Pancreas (tissue), 10 donors: Measurements from ENCODE around the gene C11orf91. TPM values are rescaled to one million over a fixed set of nuclear protein-coding genes. Genes with fewer than 3 reads are reported as not detected.

Experiments
- ATAC-seq, 4 donors: fragments of 200-7000 bp; cut with Tn5 transposase; one replicate each; pipeline versions ENCODE4 v1.8.0 to v1.9.1; 2020; ENCODE audit warnings: mild to moderate bottlenecking in 4 of 4, moderate library complexity in 4 of 4
- DNase-seq, 6 donors: peaks; one replicate each; pipeline ENCODE4 v3.0.0-alpha.2; 2020
- FAIRE-seq: peaks from 2 replicates; lab custom pipeline; 2012; peaks lifted over from hg19 to GRCh38; lab: Jason Lieb, UNC
- H3K27ac ChIP-seq, 4 donors: fragments of 200-600 bp; sonication (generic); 1 replicate in 3 of 4; 2 replicates in 1 of 4; pipeline versions ENCODE4 v1.5.0 to v1.8.0; 2020
- H3K27me3 ChIP-seq, 4 donors: fragments of 200-600 bp; one replicate each; pipeline ENCODE4 v1.8.0; 2021
- H3K36me3 ChIP-seq, 3 donors: fragments of 200-600 bp; sonication (generic) in 1 of 3; one replicate each; pipeline versions ENCODE4 v1.5.0 to v1.8.0; 2020 to 2021
- H3K4me1 ChIP-seq, 3 donors: fragments of 200-600 bp; one replicate each; pipeline ENCODE4 v1.8.0; 2021
- H3K4me3 ChIP-seq, 4 donors: fragments of 200-600 bp; sonication (generic) in 2 of 4; one replicate each; pipeline versions ENCODE4 v1.5.0 to v1.8.0; 2020 to 2021
- H3K9me3 ChIP-seq, 4 donors: fragments of 200-600 bp; one replicate each; pipeline ENCODE4 v1.8.0; 2021
- CTCF ChIP-seq, 4 donors: fragments of 200-600 bp; sonication (generic) in 3 of 4; IDR thresholded peaks; one replicate each; pipeline versions ENCODE4 v1.5.0 to v1.8.0; 2021; ENCODE audit warnings: antibody characterized with exemption in 4 of 4
- WGBS, 2 donors: extraction: QIAGEN DNeasy Blood & Tissue Kit; methylation state at CpG; one replicate each; pipeline ENCODE4 v1.1.7; 2013; 5-methylcytosine and 5-hydroxymethylcytosine counted together
- intact Hi-C, 3 donors: fragments of 100-400 bp; cut with DNase I; formaldehyde crosslinking; loops; one replicate each; pipeline versions ENCODE4 v1.11.1 to v1.14.2; 2022
- polyA plus RNA-seq, 2 donors: library from polyadenylated mRNA; stranded (reverse); fragments of 200-250 nt; gene quantifications; one replicate each; pipeline ENCODE4 v1.2.3, GENCODE V29; 2013
- total RNA-seq, 6 donors: library from RNA; stranded (reverse); fragmentation: NEBNext Ultra II Directional in 4 of 6; extraction: Animal tissue kit (Norgen Biotek cat#: 25700) in 4 of 6; gene quantifications; one replicate each; pipeline versions ENCODE4 v1.2.1 to v1.2.4, GENCODE V29; 2021 to 2023
- donor health status: healthy with polysubstance abuse.
- donor health status: DM: no; HTN: no; CAD: no; lungs with moderate emphysema.
- donor health status: DM: no; HTN: no; CAD: no.
- donor health status: control.
- donor health status: control.
- donor health status: Bipolar disorder and iron deficiency.
- donor health status: DM: yes; HTN: yes; CAD: no.
- donor health status: DM: no; HTN: no; CAD: no.
- donor health status: DM: no; HTN: no; CAD: no.
- donor health status: DM: yes; HTN: yes; CAD: no.

The C11orf91 gene
- total and polyA plus RNA-seq, 8 donors = 0.26 to 0.31 (median 0.28) TPM; not detected in 5

DNA sequence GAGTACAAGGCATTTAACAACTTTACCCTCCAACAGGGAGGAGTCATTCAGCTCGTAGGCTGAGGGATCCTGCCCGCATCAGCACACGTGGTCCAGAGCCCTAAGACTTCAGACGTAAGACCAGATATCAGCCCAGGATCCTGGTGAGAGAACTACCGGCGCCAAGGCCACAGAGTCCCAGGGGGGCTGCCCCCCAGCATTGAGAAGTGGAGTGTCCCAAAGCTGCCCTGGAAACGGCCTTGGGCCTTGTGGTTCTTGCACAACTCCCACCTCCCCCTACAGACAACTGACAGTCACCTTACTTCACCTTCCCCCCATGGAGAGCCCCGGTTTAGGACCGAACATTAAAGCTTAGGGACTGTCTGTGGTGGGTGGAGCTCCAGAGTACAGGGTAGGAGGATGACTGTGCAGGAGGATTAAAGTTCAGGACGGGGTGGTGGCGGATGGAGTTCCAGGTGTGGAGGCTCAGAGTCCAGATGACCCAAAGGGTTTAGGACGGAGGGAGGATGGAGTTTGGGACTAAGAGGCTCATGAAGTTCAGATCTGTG lies 1.0 kb downstream of the C11orf91 start:
- FAIRE-seq (no peak), ATAC-seq (no peak), DNase-seq (peak in 1 of 6 donors; percentile 50)
- 65% methylated on average over 12 of the region's 12 CpGs for WGBS, 2 donors
- Histone ChIP-seq H3K9me3 (no peaks in the 10 kb centered on the region), H3K27ac (peak overlapping the region in 3 of 4 donors; percentile 10 to 81 (median 71)), H3K27me3 (no peaks in the 10 kb centered on the region), H3K4me1 (peaks cover 32 to 65% (median 34%) of the 10 kb centered on the region in 3 donors), H3K4me3 (no peak overlapping the region), H3K36me3 (no peaks in the 10 kb centered on the region)
- TF ChIP-seq CTCF (IDR thresholded peaks at IDR 0.05) = no peak
- intact Hi-C loops = no loop called here

DNA sequence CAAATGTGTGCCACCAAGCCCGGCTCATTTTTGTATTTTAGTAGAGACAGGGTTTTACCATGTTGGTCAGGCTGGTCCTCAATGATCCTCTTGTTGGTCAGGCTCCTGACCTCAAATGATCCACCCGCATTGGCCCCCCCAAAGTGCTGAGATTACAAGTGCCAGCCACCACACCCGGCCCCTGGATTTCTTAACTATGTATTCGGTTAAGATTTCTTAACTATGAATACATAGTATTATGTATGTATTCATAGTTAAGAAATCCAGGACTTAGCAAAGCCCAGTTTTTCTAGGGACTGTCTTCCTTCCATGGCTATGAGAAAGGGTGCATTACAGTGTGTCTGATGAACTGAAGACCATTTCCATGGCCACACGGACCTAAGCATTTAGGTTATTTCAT lies 1.7 kb downstream of the C11orf91 start:
- ATAC-seq = no peak
- FAIRE-seq = no peak
- intact Hi-C loops = no loop called here
- H3K4me3 ChIP-seq = no peak overlapping the region
- DNase-seq = peak in 1 of 6 donors; percentile 18
- H3K36me3 ChIP-seq = no peaks in the 10 kb centered on the region
- H3K4me1 ChIP-seq = peaks cover 39 to 71% (median 40%) of the 10 kb centered on the region in 3 donors
- no peak for TF ChIP-seq CTCF (IDR thresholded peaks at IDR 0.05)
- H3K9me3 ChIP-seq = no peaks in the 10 kb centered on the region
- H3K27me3 ChIP-seq = no peaks in the 10 kb centered on the region
- peak overlapping the region in 3 of 4 donors; percentile 10 to 81 (median 71) for H3K27ac ChIP-seq
- 89 to 95% methylated on average over 5 of the region's 5 CpGs for WGBS, 2 donors

- no peak for ATAC-seq
- H3K27ac ChIP-seq = peak overlapping the region in 2 of 4 donors; percentile 91 to 95
- intact Hi-C loops = no loop called here
- TF ChIP-seq CTCF (IDR thresholded peaks at IDR 0.05) = no peak
- H3K36me3 ChIP-seq = no peaks in the 10 kb centered on the region
- no peaks in the 10 kb centered on the region for H3K9me3 ChIP-seq
- no peak for DNase-seq
- peaks cover 41 to 74% (median 46%) of the 10 kb centered on the region in 3 donors for H3K4me1 ChIP-seq
- H3K4me3 ChIP-seq = no peak overlapping the region
- H3K27me3 ChIP-seq = no peaks in the 10 kb centered on the region
- FAIRE-seq = no peak
- 59 to 66% methylated on average over 3 of the region's 3 CpGs for WGBS, 2 donors
Measured at GRCh38 chr11:33697997-33698396, 2.6 kb downstream of the C11orf91 start.

GRCh38 chr11:33696931-33697638 lies 3.5 kb downstream of the C11orf91 start:
- Histone ChIP-seq H3K4me1 (peaks cover 34 to 74% (median 48%) of the 10 kb centered on the region in 3 donors), H3K4me3 (peak overlapping the region in 1 of 4 donors; percentile 23), H3K27ac (peak overlapping the region; percentile 62 to 95 (median 88)), H3K27me3 (no peaks in the 10 kb centered on the region), H3K36me3 (no peaks in the 10 kb centered on the region), H3K9me3 (no peaks in the 10 kb centered on the region)
- WGBS, 2 donors = 66% methylated on average over 6 of the region's 6 CpGs
- FAIRE-seq (no peak), DNase-seq (peak in 1 of 6 donors; percentile 48), ATAC-seq (no peak)
- no peak for TF ChIP-seq CTCF (IDR thresholded peaks at IDR 0.05)
- intact Hi-C loops = no loop called here
